A549 (cell line): ENCODE measurements around the gene PPP2R2D.

Source experiments
- CBX2 ChIP-seq: fragments of 200-600 bp; sonication (generic); IDR thresholded peaks from 2 replicates; pipeline ENCODE4 v1.6.1; 2016; ENCODE audit warnings: low read depth, mild to moderate bottlenecking, borderline replicate concordance
- POLR2A ChIP-seq: IDR thresholded peaks from 2 replicates; pipeline ENCODE4 v1.6.1; 2012; ENCODE audit warnings: mild to moderate bottlenecking, low read length
- RCOR1 ChIP-seq: fragments of 150-350 bp; IDR thresholded peaks from 2 replicates; pipeline ENCODE4 v1.6.1; 2014; ENCODE audit warnings: antibody characterized with exemption, low read length, low read depth
- REST ChIP-seq: fragments of 200-600 bp; sonication (generic); IDR thresholded peaks from 2 replicates; pipeline ENCODE4 v1.6.1; 2016; ENCODE audit warnings: antibody characterized with exemption, mild to moderate bottlenecking, moderate library complexity
- ZSCAN20 ChIP-seq: fragments of 250-450 bp; sonication (Bioruptor Pico); IDR thresholded peaks from 2 replicates; pipeline ENCODE4 v1.8.0; 2022; ENCODE audit warnings: mild to moderate bottlenecking, moderate library complexity
- TF ChIP-seq, protein P1 (sequence below): fragments of >200 bp; sonication (Bioruptor Twin); formaldehyde crosslinking; IDR thresholded peaks from 3 replicates; pipeline ENCODE4 v1.5.1; 2016
- TF ChIP-seq, protein P2 (sequence below): fragments of 450-650 bp; IDR thresholded peaks from 2 replicates; pipeline ENCODE4 v1.6.1; 2014; ENCODE audit warnings: antibody characterized with exemption

GRCh38 chr10:131998050-131998844 is 97.4 kb downstream of the PPP2R2D start:
- no peak for TF ChIP-seq RCOR1
- TF ChIP-seq, protein P1, sequence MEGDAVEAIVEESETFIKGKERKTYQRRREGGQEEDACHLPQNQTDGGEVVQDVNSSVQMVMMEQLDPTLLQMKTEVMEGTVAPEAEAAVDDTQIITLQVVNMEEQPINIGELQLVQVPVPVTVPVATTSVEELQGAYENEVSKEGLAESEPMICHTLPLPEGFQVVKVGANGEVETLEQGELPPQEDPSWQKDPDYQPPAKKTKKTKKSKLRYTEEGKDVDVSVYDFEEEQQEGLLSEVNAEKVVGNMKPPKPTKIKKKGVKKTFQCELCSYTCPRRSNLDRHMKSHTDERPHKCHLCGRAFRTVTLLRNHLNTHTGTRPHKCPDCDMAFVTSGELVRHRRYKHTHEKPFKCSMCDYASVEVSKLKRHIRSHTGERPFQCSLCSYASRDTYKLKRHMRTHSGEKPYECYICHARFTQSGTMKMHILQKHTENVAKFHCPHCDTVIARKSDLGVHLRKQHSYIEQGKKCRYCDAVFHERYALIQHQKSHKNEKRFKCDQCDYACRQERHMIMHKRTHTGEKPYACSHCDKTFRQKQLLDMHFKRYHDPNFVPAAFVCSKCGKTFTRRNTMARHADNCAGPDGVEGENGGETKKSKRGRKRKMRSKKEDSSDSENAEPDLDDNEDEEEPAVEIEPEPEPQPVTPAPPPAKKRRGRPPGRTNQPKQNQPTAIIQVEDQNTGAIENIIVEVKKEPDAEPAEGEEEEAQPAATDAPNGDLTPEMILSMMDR: no peak
- TF ChIP-seq, protein P2, sequence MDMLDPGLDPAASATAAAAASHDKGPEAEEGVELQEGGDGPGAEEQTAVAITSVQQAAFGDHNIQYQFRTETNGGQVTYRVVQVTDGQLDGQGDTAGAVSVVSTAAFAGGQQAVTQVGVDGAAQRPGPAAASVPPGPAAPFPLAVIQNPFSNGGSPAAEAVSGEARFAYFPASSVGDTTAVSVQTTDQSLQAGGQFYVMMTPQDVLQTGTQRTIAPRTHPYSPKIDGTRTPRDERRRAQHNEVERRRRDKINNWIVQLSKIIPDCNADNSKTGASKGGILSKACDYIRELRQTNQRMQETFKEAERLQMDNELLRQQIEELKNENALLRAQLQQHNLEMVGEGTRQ: no peak
- TF ChIP-seq ZSCAN20 (CRISPR knock-in tag): no peak
- TF ChIP-seq REST: no peak
- no peak for TF ChIP-seq CBX2
- no peak for TF ChIP-seq POLR2A
